ENCODE data around the gene NHP2. TPM values are rescaled to one million over a fixed set of nuclear protein-coding genes. Genes with fewer than 3 reads are reported as not detected.

Gene NHP2
- total and polyA plus RNA-seq, 10 of the 15 experiments (the other 5 are each of a cell fraction or from before 2014, with no cell fraction given): 39.2 to 513 (median 198) TPM

GRCh38 chr5:178199581-178200434 is 46.1 kb upstream of the NHP2 start:
- Histone ChIP-seq H3K27me3 (replicated peaks in 1 of 2; ENCODE audit: control insufficient read depth in 2 of 2, insufficient read depth in 2 of 2, low read length in 1 of 2) (no peaks in the 10 kb centered on the region), H3K4me3 (no peak overlapping the region), H3K36me3 (ENCODE audit: control insufficient read depth in 2 of 2, insufficient read depth in 2 of 2, low read length in 1 of 2) (no peaks in the 10 kb centered on the region), H3K4me2 (ENCODE audit: control insufficient read depth, insufficient read depth) (no peak overlapping the region), H3K79me2 (ENCODE audit: control insufficient read depth, insufficient read depth, low read length) (peaks cover 10% of the 10 kb centered on the region), H3K9me3 (replicated peaks; ENCODE audit: control insufficient read depth, insufficient read depth, low read length) (no peaks in the 10 kb centered on the region), H3K27ac (ENCODE audit: control insufficient read depth, insufficient read depth) (no peak overlapping the region), H2AFZ (ENCODE audit: control insufficient read depth, low read depth, low read length) (no peak overlapping the region), H3K4me1 (ENCODE audit: control insufficient read depth, insufficient read depth, low read length) (no peaks in the 10 kb centered on the region), H3K9ac (ENCODE audit: control insufficient read depth, insufficient read depth, low read length) (no peak overlapping the region), H4K20me1 (ENCODE audit: control insufficient read depth, insufficient read depth) (no peaks in the 10 kb centered on the region)
- intact Hi-C loops (cut with micrococcal nuclease; ENCODE audit: unreplicated experiment) (no loop called here), in situ Hi-C loops (cut with MboI) (no loop called here)
- DNase-seq (ENCODE audit: low read depth, low spot score): no peak
- ChIA-PET CTCF (interaction anchor here (1.4 kb wide), 1 partner anchor 124 kb away, joined by 3 read pairs; no protein-coding TSS in a partner anchor), RAD21 (ENCODE audit: unreplicated experiment) (no interaction called here), POLR2A (no interaction called here), SMC1A (ENCODE audit: uncharacterized antibody, unreplicated experiment) (no interaction called here)
- no TSS peak for BruUV-seq (replicated peaks)
- ATAC-seq: no peak
- no peak for FAIRE-seq
- WGBS (ENCODE audit: insufficient coverage, insufficient replicate concordance, low lambda C conversion rate, missing lambda C conversion rate): 73% methylated on average over 12 of the region's 12 CpGs
- TF ChIP-seq HDAC2 (IDR thresholded peaks at IDR 0.05): no peak

DNA sequence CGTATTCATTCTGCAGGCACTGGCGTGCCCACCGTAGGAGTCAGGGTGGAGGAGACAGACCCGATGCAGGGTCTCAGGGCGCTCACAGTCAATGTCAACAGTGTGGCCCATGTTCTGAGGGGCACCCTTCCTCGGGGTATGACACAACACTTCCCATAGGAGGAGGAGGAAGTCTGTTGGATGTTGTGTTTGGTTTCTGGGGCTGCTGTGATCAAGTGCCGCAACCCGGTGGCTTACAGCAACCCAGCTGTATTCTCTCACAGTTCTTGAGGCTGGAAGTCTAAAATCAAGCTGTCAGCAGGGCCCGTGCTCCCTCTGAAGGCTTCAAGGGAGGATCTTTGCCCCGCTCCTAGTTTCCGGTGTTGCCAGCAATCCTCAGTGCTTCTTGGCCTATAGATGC is 45.0 kb upstream of the NHP2 start:
- DNase-seq (ENCODE audit: low read depth, low spot score) (no peak), ATAC-seq (no peak), FAIRE-seq (no peak)
- SMC1A ChIA-PET (ENCODE audit: uncharacterized antibody, unreplicated experiment): no interaction called here
- no peak overlapping the region for H2AFZ ChIP-seq (ENCODE audit: control insufficient read depth, low read depth, low read length)
- RAD21 ChIA-PET (ENCODE audit: unreplicated experiment): no interaction called here
- CTCF ChIA-PET: no interaction called here
- BruUV-seq (replicated peaks): no TSS peak
- intact Hi-C loops (cut with micrococcal nuclease; ENCODE audit: unreplicated experiment) (no loop called here), in situ Hi-C loops (cut with MboI) (no loop called here)
- no peak overlapping the region for H3K27ac ChIP-seq (ENCODE audit: control insufficient read depth, insufficient read depth)
- no peak overlapping the region for H3K4me3 ChIP-seq
- H3K27me3 ChIP-seq (replicated peaks in 1 of 2; ENCODE audit: control insufficient read depth in 2 of 2, insufficient read depth in 2 of 2, low read length in 1 of 2): peaks cover 0 to 3% of the 10 kb centered on the region in 2 experiments; a peak in 3 of 4 replicates
- WGBS (ENCODE audit: insufficient coverage, insufficient replicate concordance, low lambda C conversion rate, missing lambda C conversion rate): 55% methylated on average over 11 of the region's 11 CpGs
- no peaks in the 10 kb centered on the region for H3K9me3 ChIP-seq (replicated peaks; ENCODE audit: control insufficient read depth, insufficient read depth, low read length)
- POLR2A ChIA-PET: no interaction called here
- no peak overlapping the region for H3K9ac ChIP-seq (ENCODE audit: control insufficient read depth, insufficient read depth, low read length)
- no peak overlapping the region for H3K4me2 ChIP-seq (ENCODE audit: control insufficient read depth, insufficient read depth)
- H4K20me1 ChIP-seq (ENCODE audit: control insufficient read depth, insufficient read depth): no peaks in the 10 kb centered on the region
- H3K79me2 ChIP-seq (ENCODE audit: control insufficient read depth, insufficient read depth, low read length): peaks cover under 1% of the 10 kb centered on the region
- H3K36me3 ChIP-seq (ENCODE audit: control insufficient read depth in 2 of 2, insufficient read depth in 2 of 2, low read length in 1 of 2): no peaks in the 10 kb centered on the region
- TF ChIP-seq, protein P1, sequence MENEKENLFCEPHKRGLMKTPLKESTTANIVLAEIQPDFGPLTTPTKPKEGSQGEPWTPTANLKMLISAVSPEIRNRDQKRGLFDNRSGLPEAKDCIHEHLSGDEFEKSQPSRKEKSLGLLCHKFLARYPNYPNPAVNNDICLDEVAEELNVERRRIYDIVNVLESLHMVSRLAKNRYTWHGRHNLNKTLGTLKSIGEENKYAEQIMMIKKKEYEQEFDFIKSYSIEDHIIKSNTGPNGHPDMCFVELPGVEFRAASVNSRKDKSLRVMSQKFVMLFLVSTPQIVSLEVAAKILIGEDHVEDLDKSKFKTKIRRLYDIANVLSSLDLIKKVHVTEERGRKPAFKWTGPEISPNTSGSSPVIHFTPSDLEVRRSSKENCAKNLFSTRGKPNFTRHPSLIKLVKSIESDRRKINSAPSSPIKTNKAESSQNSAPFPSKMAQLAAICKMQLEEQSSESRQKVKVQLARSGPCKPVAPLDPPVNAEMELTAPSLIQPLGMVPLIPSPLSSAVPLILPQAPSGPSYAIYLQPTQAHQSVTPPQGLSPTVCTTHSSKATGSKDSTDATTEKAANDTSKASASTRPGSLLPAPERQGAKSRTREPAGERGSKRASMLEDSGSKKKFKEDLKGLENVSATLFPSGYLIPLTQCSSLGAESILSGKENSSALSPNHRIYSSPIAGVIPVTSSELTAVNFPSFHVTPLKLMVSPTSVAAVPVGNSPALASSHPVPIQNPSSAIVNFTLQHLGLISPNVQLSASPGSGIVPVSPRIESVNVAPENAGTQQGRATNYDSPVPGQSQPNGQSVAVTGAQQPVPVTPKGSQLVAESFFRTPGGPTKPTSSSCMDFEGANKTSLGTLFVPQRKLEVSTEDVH (IDR thresholded peaks at IDR 0.05; ENCODE audit: low read depth, partially characterized antibody): no peak
- TF ChIP-seq TAF1 (IDR thresholded peaks at IDR 0.05; ENCODE audit: borderline replicate concordance, low read depth, low read length) (no peak), BRCA1 (IDR thresholded peaks at IDR 0.05; ENCODE audit: low read depth, low read length) (no peak), PML (IDR thresholded peaks at IDR 0.05; ENCODE audit: low read length) (no peak), ZNF207 (IDR thresholded peaks at IDR 0.05; ENCODE audit: borderline replicate concordance) (no peak), NR2F1 (conservative IDR thresholded peaks at IDR 0.05) (no peak), STAT3 (IDR thresholded peaks at IDR 0.05; ENCODE audit: low read depth, low read length) (no peak)
- TF ChIP-seq, protein P2, sequence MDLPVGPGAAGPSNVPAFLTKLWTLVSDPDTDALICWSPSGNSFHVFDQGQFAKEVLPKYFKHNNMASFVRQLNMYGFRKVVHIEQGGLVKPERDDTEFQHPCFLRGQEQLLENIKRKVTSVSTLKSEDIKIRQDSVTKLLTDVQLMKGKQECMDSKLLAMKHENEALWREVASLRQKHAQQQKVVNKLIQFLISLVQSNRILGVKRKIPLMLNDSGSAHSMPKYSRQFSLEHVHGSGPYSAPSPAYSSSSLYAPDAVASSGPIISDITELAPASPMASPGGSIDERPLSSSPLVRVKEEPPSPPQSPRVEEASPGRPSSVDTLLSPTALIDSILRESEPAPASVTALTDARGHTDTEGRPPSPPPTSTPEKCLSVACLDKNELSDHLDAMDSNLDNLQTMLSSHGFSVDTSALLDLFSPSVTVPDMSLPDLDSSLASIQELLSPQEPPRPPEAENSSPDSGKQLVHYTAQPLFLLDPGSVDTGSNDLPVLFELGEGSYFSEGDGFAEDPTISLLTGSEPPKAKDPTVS (IDR thresholded peaks at IDR 0.05; ENCODE audit: low read depth, low read length): no peak
- TF ChIP-seq, protein P3, sequence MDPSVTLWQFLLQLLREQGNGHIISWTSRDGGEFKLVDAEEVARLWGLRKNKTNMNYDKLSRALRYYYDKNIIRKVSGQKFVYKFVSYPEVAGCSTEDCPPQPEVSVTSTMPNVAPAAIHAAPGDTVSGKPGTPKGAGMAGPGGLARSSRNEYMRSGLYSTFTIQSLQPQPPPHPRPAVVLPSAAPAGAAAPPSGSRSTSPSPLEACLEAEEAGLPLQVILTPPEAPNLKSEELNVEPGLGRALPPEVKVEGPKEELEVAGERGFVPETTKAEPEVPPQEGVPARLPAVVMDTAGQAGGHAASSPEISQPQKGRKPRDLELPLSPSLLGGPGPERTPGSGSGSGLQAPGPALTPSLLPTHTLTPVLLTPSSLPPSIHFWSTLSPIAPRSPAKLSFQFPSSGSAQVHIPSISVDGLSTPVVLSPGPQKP (IDR thresholded peaks at IDR 0.05; ENCODE audit: low read depth, low read length): no peak
- H3K4me1 ChIP-seq (ENCODE audit: control insufficient read depth, insufficient read depth, low read length): no peaks in the 10 kb centered on the region
